GM23338 (cell line): ENCODE results near the gene PAPPA. TPM values are rescaled to one million over a fixed set of nuclear protein-coding genes. Genes with fewer than 3 reads are reported as not detected.

Source experiments
- ATAC-seq: fragments of 200-7000 bp; cut with Tn5 transposase; 3 replicates; pipeline ENCODE4 v1.9.1; 2020
- DNase-seq: peaks from one replicate; pipeline ENCODE4 v3.0.0-alpha.2; 2015; ENCODE audit warnings: low spot score
- H2AFZ ChIP-seq: fragments of 200-600 bp; sonication (generic); 2 replicates; pipeline ENCODE4 v1.8.0; 2016; ENCODE audit warnings: antibody characterized with exemption, mild to moderate bottlenecking, moderate library complexity
- H3F3A ChIP-seq: fragments of 200-600 bp; sonication (generic); replicated peaks from 2 replicates; pipeline ENCODE4 v1.8.0; 2017; ENCODE audit warnings: antibody characterized with exemption, mixed run types, low read depth
- H3K27ac ChIP-seq: fragments of 200-600 bp; sonication (generic); 2 replicates; pipeline ENCODE4 v1.6.1; 2016; ENCODE audit warnings: low read depth
- H3K27me3 ChIP-seq: fragments of 200-600 bp; sonication (generic); 2 replicates; pipeline ENCODE4 v1.8.0; 2016; ENCODE audit warnings: mild to moderate bottlenecking, mixed run types, moderate library complexity; ENCODE audit not compliant: insufficient read depth
- H3K36me3 ChIP-seq: fragments of 200-600 bp; sonication (generic); 2 replicates; pipeline ENCODE4 v1.8.0; 2016; ENCODE audit warnings: mild to moderate bottlenecking; ENCODE audit not compliant: insufficient read depth
- H3K4me1 ChIP-seq: fragments of 200-600 bp; sonication (generic); 2 replicates; pipeline ENCODE4 v1.8.0; 2016; ENCODE audit warnings: mild to moderate bottlenecking, moderate library complexity; ENCODE audit not compliant: insufficient read depth
- H3K4me2 ChIP-seq: fragments of 200-600 bp; sonication (generic); 2 replicates; pipeline ENCODE4 v1.7.1; 2017; ENCODE audit warnings: mixed run types
- H3K4me3 ChIP-seq: fragments of 200-600 bp; sonication (generic); 2 replicates; pipeline ENCODE4 v1.6.1; 2016; ENCODE audit warnings: mixed run types
- H3K79me2 ChIP-seq: fragments of 200-600 bp; sonication (generic); replicated peaks from 2 replicates; pipeline ENCODE4 v1.8.0; 2017; ENCODE audit warnings: mild to moderate bottlenecking; ENCODE audit not compliant: insufficient read depth
- H3K9me2 ChIP-seq: fragments of 200-600 bp; sonication (generic); 2 replicates; pipeline ENCODE4 v1.8.0; 2017; ENCODE audit not compliant: insufficient read depth
- H4K20me1 ChIP-seq: fragments of 200-600 bp; sonication (generic); replicated peaks from 2 replicates; pipeline ENCODE4 v1.8.0; 2017; ENCODE audit warnings: mild to moderate bottlenecking; ENCODE audit not compliant: insufficient read depth
- H3K27ac Mint-ChIP-seq: 2 replicates; pipeline ENCODE4 v1.8.0; 2020; ENCODE audit warnings: inconsistent platforms, mild to moderate bottlenecking, moderate library complexity, mixed read lengths
- H3K27me3 Mint-ChIP-seq: 3 replicates; pipeline ENCODE4 v1.8.0; 2022; ENCODE audit warnings: low read depth, mild to moderate bottlenecking, moderate library complexity, mixed read lengths, inconsistent platforms; ENCODE audit not compliant: insufficient read depth, poor library complexity
- H3K36me3 Mint-ChIP-seq: 3 replicates; pipeline ENCODE4 v1.8.0; 2021; ENCODE audit warnings: low read depth, mild to moderate bottlenecking, inconsistent platforms, moderate library complexity, mixed read lengths
- H3K4me1 Mint-ChIP-seq: 3 replicates; pipeline ENCODE4 v1.8.0; 2020; ENCODE audit warnings: mild to moderate bottlenecking, inconsistent platforms, mixed read lengths
- H3K4me3 Mint-ChIP-seq: 3 replicates; pipeline ENCODE4 v1.8.0; 2021; ENCODE audit warnings: moderate library complexity, mild to moderate bottlenecking, inconsistent platforms, mixed read lengths
- H3K9me3 Mint-ChIP-seq: 3 replicates; pipeline ENCODE4 v1.8.0; 2020; ENCODE audit warnings: moderate library complexity, mild to moderate bottlenecking, inconsistent platforms, mixed read lengths
- CREB1 ChIP-seq: fragments of 250-450 bp; sonication (Bioruptor Pico); IDR thresholded peaks from 2 replicates; pipeline ENCODE4 v1.5.0; 2020; ENCODE audit warnings: low read depth, mild to moderate bottlenecking, moderate library complexity
- CTCF ChIP-seq, 2 experiments: fragments of 200-600 bp in 1 of 2; sonication (generic) in 1 of 2; conservative IDR thresholded peaks; 2 replicates each; pipeline versions ENCODE4 v1.5.1 to v1.6.1; 2016 to 2017; ENCODE audit warnings: antibody characterized with exemption in 2 of 2, low read depth in 2 of 2, mild to moderate bottlenecking in 2 of 2, moderate library complexity in 1 of 2
- ETS1 ChIP-seq: IDR thresholded peaks from 2 replicates; pipeline ENCODE4 v1.6.1; 2016; ENCODE audit warnings: antibody characterized with exemption
- EZH2 ChIP-seq: fragments of 200-600 bp; sonication (generic); IDR thresholded peaks from one replicate; pipeline ENCODE4 v1.8.0; 2017; ENCODE audit warnings: antibody characterized with exemption, mild to moderate bottlenecking, low read depth; ENCODE audit not compliant: unreplicated experiment
- EZH2phosphoT487 ChIP-seq: fragments of 200-600 bp; sonication (generic); IDR thresholded peaks from one replicate; pipeline ENCODE4 v1.8.1; 2018; ENCODE audit warnings: antibody characterized with exemption; ENCODE audit not compliant: unreplicated experiment
- JUNB ChIP-seq: IDR thresholded peaks from one replicate; pipeline ENCODE4 v1.6.1; 2016; ENCODE audit warnings: antibody characterized with exemption; ENCODE audit not compliant: unreplicated experiment
- NANOG ChIP-seq: IDR thresholded peaks from 2 replicates; pipeline ENCODE4 v1.6.1; 2016; ENCODE audit warnings: antibody characterized with exemption, borderline replicate concordance
- POLR2AphosphoS5 ChIP-seq: IDR thresholded peaks from 2 replicates; pipeline ENCODE4 v1.6.1; 2016; ENCODE audit warnings: antibody characterized with exemption, low read depth
- REST ChIP-seq: IDR thresholded peaks from one replicate; pipeline ENCODE4 v1.6.1; 2018; ENCODE audit warnings: antibody characterized with exemption; ENCODE audit not compliant: unreplicated experiment
- STAT1 ChIP-seq: IDR thresholded peaks from one replicate; pipeline ENCODE4 v1.6.1; 2016; ENCODE audit warnings: antibody characterized with exemption; ENCODE audit not compliant: unreplicated experiment
- ZNF114 ChIP-seq: fragments of 250-450 bp; sonication (Bioruptor Pico); IDR thresholded peaks from 2 replicates; pipeline ENCODE4 v1.5.0; 2020; ENCODE audit warnings: mild to moderate bottlenecking, moderate library complexity
- ZNF331 ChIP-seq: fragments of 250-450 bp; sonication (Bioruptor Pico); IDR thresholded peaks from 2 replicates; pipeline ENCODE4 v1.5.0; 2020; ENCODE audit warnings: low read depth, mild to moderate bottlenecking, moderate library complexity
- ZNF462 ChIP-seq: fragments of 250-450 bp; sonication (Bioruptor Pico); IDR thresholded peaks from 2 replicates; pipeline ENCODE4 v1.5.0; 2020; ENCODE audit warnings: mild to moderate bottlenecking, moderate library complexity
- polyA plus RNA-seq: library from polyadenylated mRNA; unstranded; fragments of >200 nt; fragmentation: Nextera tagmentation; extraction: Ambion mirVana; gene quantifications from 2 replicates; pipeline ENCODE4 v1.2.1, GENCODE V29; 2016
- total RNA-seq: library from RNA; depleted of rRNA; stranded (reverse); fragments of >200 nt; shearing (Covaris generic); gene quantifications from 2 replicates; pipeline ENCODE4 v1.2.3, GENCODE V29; 2014

Gene PAPPA
- total and polyA plus RNA-seq, 2 experiments from 2014 or later = 0.38 to 0.66 TPM

GRCh38 chr9:116260531-116260930 is 106.9 kb downstream of the PAPPA start:
- H3K36me3 Mint-ChIP-seq = no peaks in the 10 kb centered on the region
- no peaks in the 10 kb centered on the region for H3K27me3 ChIP-seq
- no peak overlapping the region for H3K4me2 ChIP-seq
- H3K4me3 ChIP-seq = no peak overlapping the region
- no peaks in the 10 kb centered on the region for H3K9me2 ChIP-seq
- H3K27me3 Mint-ChIP-seq = peaks cover 4% of the 10 kb centered on the region
- no peaks in the 10 kb centered on the region for H3K4me1 ChIP-seq
- ATAC-seq = no peak
- no peak overlapping the region for H3K27ac ChIP-seq
- H3K79me2 ChIP-seq = no peaks in the 10 kb centered on the region
- no peak for TF ChIP-seq NANOG
- no peak for TF ChIP-seq ZNF462 (CRISPR knock-in tag)
- no peak for TF ChIP-seq CREB1 (CRISPR knock-in tag)
- TF ChIP-seq STAT1 = no peak
- no peak for TF ChIP-seq ZNF114 (CRISPR knock-in tag)
- TF ChIP-seq EZH2phosphoT487 = no peak
- TF ChIP-seq JUNB = no peak
- TF ChIP-seq ETS1 = no peak
- TF ChIP-seq POLR2AphosphoS5 = no peak
- TF ChIP-seq EZH2 = no peak
- no peak for TF ChIP-seq REST
- TF ChIP-seq CTCF (conservative IDR thresholded peaks at IDR 0.05; ENCODE audit: low read depth in 2 of 2) = no peak
- TF ChIP-seq ZNF331 (CRISPR knock-in tag) = no peak
- no peak overlapping the region for H2AFZ ChIP-seq
- DNase-seq = no peak
- no peaks in the 10 kb centered on the region for H3K9me3 Mint-ChIP-seq
- no peaks in the 10 kb centered on the region for H3F3A ChIP-seq
- no peaks in the 10 kb centered on the region for H3K4me1 Mint-ChIP-seq
- no peak overlapping the region for H3K27ac Mint-ChIP-seq
- no peaks in the 10 kb centered on the region for H3K36me3 ChIP-seq
- no peak overlapping the region for H3K4me3 Mint-ChIP-seq
- no peaks in the 10 kb centered on the region for H4K20me1 ChIP-seq
